Brain microvascular endothelial cell (primary cell): ENCODE data around the gene NRXN3.

ENCODE experiments used
- DNase-seq: peaks from one replicate; pipeline ENCODE4 v3.0.0-alpha.2; 2020
- H3K27ac ChIP-seq: fragments of 250-450 bp; sonication (Bioruptor Pico); 2 replicates; pipeline ENCODE4 v1.5.1; 2020; ENCODE audit warnings: mild to moderate bottlenecking, moderate library complexity
- H3K27me3 ChIP-seq: fragments of 250-450 bp; sonication (Bioruptor Pico); replicated peaks from 2 replicates; pipeline ENCODE4 v1.5.1; 2020; ENCODE audit warnings: mild to moderate bottlenecking
- H3K36me3 ChIP-seq: fragments of 250-450 bp; sonication (Bioruptor Pico); replicated peaks from 2 replicates; pipeline ENCODE4 v1.5.1; 2020; ENCODE audit warnings: mild to moderate bottlenecking
- H3K4me3 ChIP-seq: 2 replicates; pipeline ENCODE4 v1.5.1; 2011; ENCODE audit warnings: low read depth, mild to moderate bottlenecking, control low read depth, low read length, moderate library complexity
- in situ Hi-C: cut with HindIII; loops from 2 replicates; pipeline ENCODE4 v1.10.0; 2017; ENCODE audit warnings: low sequenced_read_pairs, low pct_ligation_motif_present
- TF ChIP-seq, protein P1 (sequence below): IDR thresholded peaks from 2 replicates; pipeline ENCODE4 v1.5.1; 2011; ENCODE audit warnings: low read depth, mild to moderate bottlenecking, moderate library complexity, low read length, control low read depth, inconsistent platforms; ENCODE audit errors: missing control alignments

Gene NRXN3

DNA sequence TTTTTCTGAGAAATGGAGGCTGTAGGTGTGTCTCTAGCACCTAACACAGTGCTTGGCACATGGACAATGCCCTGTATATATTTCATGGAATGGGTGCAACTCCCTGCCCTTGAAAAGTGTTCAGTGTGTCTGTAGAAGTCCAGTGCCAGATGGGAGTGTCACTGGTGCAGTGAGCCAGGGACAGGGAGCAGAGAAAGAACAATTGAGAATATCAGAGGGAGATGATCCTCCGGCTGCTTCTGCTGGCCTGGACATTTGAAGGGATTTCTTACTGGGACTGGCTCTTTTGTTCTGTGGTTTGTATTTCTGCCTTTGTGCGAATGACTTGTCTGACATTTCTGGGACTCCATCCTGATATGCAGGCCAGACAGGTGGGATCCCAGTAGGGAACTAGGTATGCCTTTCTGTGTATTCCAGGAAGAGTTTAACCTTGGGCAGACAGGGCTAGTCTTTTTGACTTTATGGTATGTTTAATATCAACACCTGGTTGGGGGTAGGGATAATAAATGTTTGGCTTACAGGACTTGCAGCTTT lies 328.0 kb downstream of the NRXN3 start:
- in situ Hi-C loops, result no loop called here
- DNase-seq, result no peak
- H3K27me3 ChIP-seq, result no peaks in the 10 kb centered on the region
- TF ChIP-seq, protein P1, sequence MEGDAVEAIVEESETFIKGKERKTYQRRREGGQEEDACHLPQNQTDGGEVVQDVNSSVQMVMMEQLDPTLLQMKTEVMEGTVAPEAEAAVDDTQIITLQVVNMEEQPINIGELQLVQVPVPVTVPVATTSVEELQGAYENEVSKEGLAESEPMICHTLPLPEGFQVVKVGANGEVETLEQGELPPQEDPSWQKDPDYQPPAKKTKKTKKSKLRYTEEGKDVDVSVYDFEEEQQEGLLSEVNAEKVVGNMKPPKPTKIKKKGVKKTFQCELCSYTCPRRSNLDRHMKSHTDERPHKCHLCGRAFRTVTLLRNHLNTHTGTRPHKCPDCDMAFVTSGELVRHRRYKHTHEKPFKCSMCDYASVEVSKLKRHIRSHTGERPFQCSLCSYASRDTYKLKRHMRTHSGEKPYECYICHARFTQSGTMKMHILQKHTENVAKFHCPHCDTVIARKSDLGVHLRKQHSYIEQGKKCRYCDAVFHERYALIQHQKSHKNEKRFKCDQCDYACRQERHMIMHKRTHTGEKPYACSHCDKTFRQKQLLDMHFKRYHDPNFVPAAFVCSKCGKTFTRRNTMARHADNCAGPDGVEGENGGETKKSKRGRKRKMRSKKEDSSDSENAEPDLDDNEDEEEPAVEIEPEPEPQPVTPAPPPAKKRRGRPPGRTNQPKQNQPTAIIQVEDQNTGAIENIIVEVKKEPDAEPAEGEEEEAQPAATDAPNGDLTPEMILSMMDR, result no peak
- no peak overlapping the region for H3K4me3 ChIP-seq
- H3K27ac ChIP-seq, result no peak overlapping the region
- no peaks in the 10 kb centered on the region for H3K36me3 ChIP-seq

DNA sequence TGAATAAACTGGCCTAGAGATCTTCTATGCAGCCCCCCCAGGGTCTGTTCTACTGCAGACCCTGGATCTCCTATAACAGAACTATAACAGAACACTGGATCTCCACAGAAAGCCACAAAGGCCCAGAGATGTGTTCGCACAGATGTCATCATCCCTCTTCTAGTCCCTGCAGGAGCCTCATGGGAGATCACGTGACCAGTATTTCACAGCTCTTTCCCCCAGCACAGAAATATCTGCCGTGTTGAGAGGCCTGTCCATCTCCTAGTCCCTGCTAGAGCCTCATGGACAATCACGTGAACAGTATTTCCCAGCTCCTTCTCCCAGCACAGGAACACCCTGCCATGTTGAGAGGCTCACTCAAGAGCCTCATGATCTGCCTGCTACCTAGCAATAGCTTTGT lies 331.7 kb downstream of the NRXN3 start:
- Histone ChIP-seq H3K4me3 (no peak overlapping the region), H3K27ac (no peak overlapping the region), H3K36me3 (no peaks in the 10 kb centered on the region), H3K27me3 (no peaks in the 10 kb centered on the region)
- TF ChIP-seq, protein P1, result no peak
- no peak for DNase-seq
- in situ Hi-C loops, result no loop called here

DNA sequence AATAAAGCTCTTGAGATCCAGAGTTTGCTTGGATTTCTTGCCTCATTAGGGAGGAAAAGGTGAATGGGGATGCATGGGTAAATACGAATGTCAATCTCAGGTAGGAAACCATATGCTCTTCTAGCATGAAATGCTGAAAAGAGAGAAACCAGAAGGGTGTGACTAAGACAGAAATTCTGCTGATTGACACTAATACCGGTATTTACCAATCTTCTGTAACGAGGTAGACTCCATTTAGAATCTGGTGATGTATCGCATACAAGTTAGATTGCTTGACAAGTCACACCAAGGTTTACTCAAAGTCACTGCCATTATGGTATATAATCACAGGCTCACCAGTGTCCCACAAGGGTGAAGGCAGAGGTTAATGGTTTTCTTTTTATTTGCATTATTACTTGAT lies 337.9 kb downstream of the NRXN3 start:
- no peaks in the 10 kb centered on the region for H3K27me3 ChIP-seq
- DNase-seq, result no peak
- H3K36me3 ChIP-seq, result no peaks in the 10 kb centered on the region
- no peak overlapping the region for H3K27ac ChIP-seq
- in situ Hi-C loops, result no loop called here
- TF ChIP-seq, protein P1, result no peak
- no peak overlapping the region for H3K4me3 ChIP-seq

DNA sequence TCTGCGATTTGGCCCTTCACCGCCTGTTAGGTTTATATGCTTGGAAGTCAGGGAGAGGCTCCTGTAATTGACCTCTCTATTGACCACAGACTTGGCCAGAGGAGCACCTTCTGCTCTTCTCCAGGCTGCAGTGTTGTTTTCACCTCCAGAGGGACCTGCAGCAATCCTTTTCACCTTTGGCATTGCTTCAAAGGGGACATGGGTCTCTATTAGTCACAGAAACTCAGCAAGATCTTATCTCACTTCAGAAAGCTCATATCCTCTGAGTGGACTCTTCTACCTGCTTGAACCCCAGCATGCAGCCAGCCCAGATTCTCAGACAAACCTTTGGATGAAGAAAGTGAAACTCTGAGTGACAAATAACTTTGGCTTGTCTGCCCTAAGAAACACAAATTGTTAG lies 339.3 kb downstream of the NRXN3 start:
- no peaks in the 10 kb centered on the region for H3K27me3 ChIP-seq
- in situ Hi-C loops, result no loop called here
- H3K27ac ChIP-seq, result no peak overlapping the region
- no peaks in the 10 kb centered on the region for H3K36me3 ChIP-seq
- DNase-seq, result no peak
- TF ChIP-seq, protein P1, result no peak
- no peak overlapping the region for H3K4me3 ChIP-seq

DNA sequence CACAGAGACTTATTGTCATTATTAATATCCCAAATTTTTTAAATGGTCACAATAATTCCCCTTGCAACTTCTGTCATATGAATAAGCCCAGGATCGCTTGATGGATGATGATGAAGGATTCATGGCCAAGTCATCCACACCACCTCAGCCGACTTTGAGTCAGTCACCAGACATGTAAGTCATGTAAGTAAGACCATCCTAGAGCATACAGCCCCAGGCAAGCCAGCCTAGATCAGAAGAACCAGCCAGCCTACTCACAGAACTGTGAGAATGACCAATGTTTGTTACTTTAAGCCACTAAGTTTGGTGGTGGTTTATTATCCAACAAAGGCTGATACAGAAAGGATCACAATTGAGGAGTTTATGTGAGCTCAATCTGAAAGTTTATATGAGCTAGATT lies 341.8 kb downstream of the NRXN3 start:
- Histone ChIP-seq H3K27ac (no peak overlapping the region), H3K4me3 (no peak overlapping the region), H3K27me3 (no peaks in the 10 kb centered on the region), H3K36me3 (no peaks in the 10 kb centered on the region)
- TF ChIP-seq, protein P1, result no peak
- no peak for DNase-seq
- in situ Hi-C loops, result no loop called here

DNA sequence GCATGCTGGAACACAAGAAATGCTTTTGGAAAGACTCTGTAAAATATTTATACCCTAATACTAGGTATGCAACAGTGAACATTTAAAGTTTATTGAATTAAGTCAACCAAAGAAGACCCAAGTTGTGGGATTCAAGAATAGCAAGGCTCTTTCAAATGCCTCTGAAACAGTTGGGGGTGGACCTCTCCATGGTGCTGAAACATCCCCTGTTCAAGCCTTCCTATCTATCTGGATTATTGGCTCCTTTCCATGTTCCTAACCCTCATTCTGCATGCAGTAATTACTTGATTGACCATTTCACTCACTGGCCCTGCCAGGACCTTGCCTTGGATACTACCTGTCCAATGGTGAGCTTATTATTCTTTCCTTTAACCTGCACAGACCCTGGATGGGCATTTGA lies 349.7 kb downstream of the NRXN3 start:
- in situ Hi-C loops, result no loop called here
- Histone ChIP-seq H3K4me3 (no peak overlapping the region), H3K27me3 (no peaks in the 10 kb centered on the region), H3K27ac (no peak overlapping the region), H3K36me3 (no peaks in the 10 kb centered on the region)
- DNase-seq, result peak; percentile 9
- TF ChIP-seq, protein P1, result no peak
